NCI-H526 (cell line): ENCODE measurements around the gene ITIH1.
A peak's percentile ranks its signal among the peaks of the same experiment; 100 is the strongest.
"Not testable (repeated sequence)": the region's sequence is repeated elsewhere in the genome, so short reads cannot be mapped to it uniquely, and the experiment has no call there.

Experiments used
- DNase-seq, 2 experiments: peaks; one replicate each; lab custom pipeline; 2025; lab: John Stamatoyannopoulos, UW

The ITIH1 gene

DNA sequence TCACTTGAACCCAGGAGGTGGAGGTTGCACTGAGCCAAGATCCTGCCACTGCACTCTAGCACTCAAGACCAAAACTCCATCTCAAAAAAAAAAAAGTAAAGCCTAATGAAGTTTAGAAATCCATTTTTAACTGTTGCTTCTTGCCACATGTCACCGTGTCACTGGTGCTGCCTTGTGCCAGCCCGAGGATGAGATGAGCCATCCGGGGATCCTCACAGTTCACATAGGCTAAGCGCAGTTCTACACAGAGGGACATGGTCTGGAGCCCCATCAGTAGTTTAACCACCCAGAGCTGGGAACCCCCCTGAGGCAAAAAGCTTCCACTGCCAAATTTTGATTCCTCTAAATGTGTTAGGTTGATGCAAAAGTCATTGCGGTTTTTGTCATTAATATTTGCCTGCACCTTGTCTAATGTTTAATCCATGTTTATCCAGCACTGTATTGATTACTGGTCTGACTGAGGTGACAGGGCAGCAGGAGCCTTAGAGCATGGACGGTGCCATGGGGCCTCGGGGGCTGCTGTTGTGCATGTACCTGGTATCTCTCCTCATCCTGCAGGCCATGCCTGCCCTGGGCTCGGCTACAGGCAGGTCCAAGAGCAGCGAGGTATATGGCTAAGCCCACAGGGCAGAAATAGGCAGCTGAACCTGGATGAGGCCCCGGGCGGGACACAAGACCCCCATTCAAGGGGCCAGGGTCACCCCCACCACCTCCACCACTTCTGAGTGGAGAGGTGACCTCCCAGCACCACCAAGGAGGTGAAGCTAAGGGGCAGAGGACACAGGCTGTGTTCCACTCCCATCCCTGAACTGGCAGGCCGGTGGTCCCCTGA lies at the start of gene ITIH1:
TSS of gene ITIH1 (plus strand) at position 473 of the 832 bp plus-strand sequence. CDS start at position 490, 17 bp downstream.
- DNase-seq: no peak

GRCh38 chr3:52728753-52729152 lies 48.6 kb upstream of the ITIH1 start:
- DNase-seq: not testable (repeated sequence)

DNA sequence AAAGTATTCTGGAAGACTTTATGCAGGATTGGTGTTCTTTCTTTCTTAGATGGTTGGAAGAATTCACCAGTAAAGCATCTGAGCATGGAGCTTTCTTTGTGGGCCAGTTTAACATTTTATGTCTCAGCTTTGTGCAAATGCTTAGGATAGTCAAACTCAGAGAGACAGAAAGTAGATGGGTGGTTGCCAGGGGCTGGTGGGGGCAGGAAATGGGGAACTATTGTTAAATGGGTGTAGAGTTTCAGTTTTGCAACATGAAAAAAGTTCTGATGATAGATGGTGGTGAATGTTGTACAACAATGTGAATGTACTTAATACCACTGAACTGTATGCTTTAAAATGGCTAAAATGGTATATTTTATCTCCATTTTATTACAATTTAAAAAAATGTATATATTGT lies 46.7 kb upstream of the ITIH1 start:
- DNase-seq: no peak

DNA sequence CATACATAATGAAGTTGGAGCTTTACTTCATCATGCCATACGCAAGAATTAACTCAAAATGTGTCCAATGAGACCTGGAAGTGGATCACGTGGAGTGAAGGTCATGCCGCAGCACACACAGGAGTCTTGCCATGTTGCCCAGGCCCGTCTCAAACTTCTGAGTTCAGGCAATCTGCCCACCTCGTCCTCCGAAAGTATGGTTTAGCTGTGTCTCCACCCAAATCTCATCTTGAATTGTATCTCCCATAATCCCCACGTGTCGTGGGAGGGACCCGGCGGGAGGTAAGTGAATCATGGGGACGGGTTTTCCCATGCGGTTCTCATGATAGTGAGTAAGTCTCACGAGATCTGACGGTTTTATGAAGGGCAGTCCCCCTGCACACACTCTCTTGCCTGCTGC lies 45.8 kb upstream of the ITIH1 start:
- DNase-seq: no peak

DNA sequence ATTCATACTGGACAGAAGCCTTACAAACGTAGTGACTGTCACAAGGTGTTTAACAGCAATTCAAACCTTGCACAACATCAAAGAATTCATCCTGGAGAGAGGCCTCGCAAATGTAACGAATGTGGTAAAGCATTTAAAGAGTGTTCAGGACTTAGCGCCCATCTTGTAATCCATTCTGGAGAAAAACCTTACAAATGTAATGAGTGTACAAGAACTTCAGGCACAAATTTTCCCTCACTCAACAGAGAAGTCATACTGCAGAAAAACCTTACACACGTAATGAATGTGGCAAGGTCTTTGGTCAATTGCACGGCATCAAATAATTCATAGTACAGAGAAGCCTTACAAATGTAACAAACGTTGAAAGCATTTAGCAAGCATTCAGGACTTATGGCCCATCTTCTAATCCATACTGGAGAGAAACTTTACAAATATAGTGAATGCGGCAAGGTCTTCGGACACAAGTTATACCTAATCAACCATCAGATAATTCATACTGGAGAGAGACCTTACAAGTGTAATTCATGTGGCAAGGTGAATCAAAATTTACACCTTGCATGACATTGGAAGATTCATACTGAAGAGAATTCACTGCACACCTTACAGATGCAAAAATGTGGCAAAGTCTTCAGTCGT lies 44.0 kb upstream of the ITIH1 start:
- DNase-seq: no peak

DNA sequence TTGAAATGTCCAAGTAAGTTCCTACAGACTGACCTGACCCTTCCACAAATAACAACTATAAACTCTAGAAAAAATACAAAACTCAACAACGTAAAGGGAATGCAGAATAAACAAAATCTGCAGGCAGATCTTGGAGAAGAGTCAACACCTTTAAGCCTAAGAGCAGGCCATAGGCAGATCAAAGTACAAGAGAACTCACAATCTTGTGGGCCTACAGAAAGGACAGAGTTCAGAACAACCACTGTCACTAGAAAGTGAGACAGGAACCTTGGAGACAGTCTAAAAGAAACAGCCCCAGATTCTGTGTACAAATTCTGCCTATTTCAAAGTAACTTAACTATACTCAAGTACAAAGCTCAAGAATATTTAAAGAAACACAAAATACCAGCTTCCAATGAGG lies 37.7 kb upstream of the ITIH1 start:
- no peak for DNase-seq

DNA sequence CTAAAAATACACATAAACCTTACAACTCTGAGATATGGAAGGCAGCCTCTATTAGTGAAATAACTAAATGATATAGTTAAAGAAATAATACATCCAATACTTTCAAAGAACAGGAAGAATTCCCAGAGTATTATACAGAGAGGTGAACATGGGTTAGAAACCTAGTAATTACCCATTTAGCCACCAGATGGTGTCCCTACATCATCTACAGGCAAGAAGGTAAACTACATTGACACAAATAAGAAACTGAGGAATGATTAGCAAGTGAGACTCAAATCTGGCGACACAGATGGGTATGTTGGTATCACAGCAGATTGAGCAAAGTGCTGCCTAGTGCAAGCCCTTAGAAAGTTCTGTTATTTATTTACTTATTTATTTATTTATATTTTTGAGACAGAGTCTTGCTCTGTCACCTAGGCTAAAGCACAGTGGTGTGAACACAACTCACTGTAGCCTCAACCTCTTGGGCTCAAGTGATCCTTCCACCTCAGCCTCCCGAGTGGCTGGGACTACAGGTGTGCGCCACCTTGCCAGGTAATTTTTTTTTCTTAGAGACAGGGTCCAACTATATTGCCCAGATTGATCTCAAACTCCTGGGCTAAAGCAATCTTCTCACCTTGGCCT lies 34.9 kb upstream of the ITIH1 start:
- peak in 1 of 2 experiments; percentile 23 for DNase-seq

- no peak for DNase-seq
Measured at GRCh38 chr3:52743152-52743551, 34.2 kb upstream of the ITIH1 start.

DNA sequence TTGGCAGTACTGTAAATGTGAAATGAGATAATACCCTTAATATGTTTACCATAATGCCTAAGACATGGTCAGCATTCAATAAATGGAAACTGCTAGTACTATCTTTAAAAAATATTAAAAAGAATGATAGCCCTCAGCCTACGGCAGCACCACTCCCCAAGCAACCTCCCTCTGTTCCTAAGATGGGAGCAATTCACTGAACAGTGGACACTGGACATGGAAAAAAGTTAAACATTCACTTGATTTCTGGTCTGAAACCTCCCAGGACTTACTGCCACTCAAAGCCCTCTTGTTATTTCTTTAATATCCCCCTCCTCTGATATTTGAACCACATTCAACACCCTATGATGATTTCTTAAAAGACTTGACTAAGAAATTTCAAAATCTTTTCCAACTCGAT lies 33.7 kb upstream of the ITIH1 start:
- DNase-seq: no peak

DNA sequence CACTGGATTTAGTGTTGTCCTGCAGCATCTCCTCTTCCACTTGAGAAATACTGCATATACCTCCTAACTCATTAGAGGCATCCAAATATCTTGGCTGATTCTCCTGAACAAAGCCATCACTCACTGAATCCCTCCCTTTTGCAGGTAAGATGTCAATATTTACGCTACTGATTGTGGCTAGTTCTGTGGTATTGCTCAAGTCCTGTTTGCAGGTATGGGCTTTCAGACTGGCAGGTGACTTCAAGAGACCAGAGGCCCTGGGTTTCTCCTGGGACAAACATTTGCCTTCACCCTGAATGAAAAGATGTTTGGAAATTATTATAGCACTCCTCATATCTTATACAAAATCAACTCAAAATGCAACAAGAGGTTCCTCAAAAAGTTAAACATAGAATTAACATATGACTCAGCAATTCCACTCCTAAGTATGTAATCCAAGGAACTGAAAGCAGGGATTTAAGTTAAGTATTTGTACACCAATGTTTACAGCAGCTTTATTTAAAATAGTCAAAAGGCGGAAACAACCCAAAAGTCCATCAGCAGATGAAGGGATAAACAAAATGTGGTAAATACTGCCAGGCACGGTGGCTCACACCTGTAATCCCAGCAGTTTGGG lies 25.2 kb upstream of the ITIH1 start:
- DNase-seq: peak in 1 of 2 experiments; percentile 33

- no peak for DNase-seq
Measured at GRCh38 chr3:52754373-52754772, 23.0 kb upstream of the ITIH1 start.

- no peak for DNase-seq
Measured at GRCh38 chr3:52756141-52756540, 21.3 kb upstream of the ITIH1 start.

DNA sequence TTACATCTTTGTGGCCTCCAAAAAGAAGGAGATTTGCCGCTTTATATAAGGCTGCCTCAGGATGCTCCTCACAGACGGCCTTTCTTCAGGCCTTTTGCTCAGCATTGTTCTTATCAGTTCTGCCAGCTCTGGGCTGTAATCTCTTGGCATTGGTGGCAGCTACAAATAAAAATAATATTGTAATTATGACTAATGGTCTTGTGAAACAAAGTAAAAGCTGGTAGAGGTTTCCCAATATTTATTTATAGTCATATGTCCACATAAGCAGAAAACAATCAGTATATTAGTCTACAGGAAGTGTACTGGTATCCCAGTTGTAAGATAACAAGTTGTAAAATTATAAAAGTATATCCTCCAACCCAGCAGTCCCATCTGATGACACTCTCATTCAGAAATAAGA lies 13.9 kb upstream of the ITIH1 start:
- DNase-seq: no peak

GRCh38 chr3:52769786-52770455 lies 7.5 kb upstream of the ITIH1 start:
- DNase-seq: peak in 1 of 2 experiments; percentile 23

DNA sequence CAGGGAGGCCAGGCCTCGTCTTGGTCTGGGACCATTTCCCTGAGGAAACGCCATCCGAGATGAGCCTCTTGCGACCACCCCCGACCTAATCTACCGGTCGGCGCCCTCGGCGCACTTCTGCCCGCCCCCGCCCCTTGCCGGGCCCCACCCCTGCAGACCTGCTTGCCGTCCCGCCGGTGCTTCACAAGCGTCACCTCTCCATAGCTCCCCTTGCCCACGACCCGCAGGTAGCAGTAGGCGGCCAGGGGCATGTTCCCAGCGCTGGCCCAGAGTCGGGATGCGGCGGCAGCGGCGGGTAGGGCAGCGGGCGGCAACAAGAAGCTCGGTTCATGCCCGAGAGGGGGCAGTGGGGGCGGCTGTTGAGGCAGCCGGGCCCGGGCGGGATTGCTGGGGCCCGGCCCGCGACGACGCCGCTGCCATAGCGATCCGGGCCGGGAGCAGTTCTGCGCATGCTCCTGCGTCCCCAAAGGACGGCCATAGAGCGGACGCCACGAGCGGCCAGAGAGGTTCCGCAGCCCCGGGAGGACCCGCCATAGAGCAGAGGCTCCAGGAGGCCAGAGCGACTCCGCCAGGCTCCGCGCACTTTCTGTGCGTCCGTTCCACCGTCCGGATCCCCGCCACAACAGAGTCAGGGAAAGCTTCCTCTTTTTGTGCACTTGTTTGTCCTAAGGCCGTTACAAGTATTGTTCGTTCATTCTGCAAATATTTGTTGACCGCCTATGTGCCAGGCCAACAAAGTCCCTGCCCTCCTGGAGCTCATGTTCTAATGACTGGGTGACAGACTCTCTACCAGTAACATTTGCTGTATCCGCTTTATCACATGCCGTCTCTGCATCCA lies 6.7 kb upstream of the ITIH1 start, which contains the start of gene NEK4:
TSS of gene NEK4 (minus strand) at position 445 of the 838 bp plus-strand sequence. CDS start at position 251, 194 bp downstream.
- DNase-seq: peak; percentile 76 to 95

- no peak for DNase-seq
Measured at GRCh38 chr3:52771334-52771681, 6.1 kb upstream of the ITIH1 start.

GRCh38 chr3:52771702-52772101 lies 5.7 kb upstream of the ITIH1 start:
- no peak for DNase-seq

DNA sequence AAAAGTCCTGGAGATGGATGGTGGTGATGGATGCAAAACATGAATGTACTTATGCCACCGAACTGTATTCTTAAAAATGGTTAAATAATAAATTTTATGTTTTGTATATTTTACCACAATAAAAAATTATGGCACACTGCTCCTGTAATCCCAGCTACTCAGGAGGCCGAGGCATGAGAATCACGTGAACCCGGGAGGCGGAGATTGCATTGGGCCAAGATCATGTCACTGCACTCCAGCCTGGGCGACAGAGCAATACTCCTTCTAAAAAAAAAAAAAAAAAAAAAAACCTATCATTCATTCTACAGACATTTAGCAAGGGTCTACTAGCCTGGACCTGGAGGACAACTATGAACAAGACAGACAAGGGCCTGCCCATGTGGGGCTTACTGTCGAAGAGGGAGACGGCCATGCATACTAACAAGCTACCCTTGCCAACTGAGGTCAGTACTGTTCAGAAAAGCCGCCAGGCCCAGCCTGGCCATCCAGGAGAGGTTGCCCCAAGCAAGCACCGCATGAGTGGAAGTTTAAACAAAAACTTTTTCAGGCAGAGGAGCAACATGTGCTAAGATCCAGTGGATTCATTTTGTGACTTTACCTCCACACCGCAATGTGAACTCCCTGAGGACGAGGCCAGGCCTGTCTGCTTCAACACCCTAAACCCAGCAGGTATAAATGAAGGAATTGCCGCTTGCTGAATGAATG lies 3.9 kb upstream of the ITIH1 start:
- no peak for DNase-seq

DNA sequence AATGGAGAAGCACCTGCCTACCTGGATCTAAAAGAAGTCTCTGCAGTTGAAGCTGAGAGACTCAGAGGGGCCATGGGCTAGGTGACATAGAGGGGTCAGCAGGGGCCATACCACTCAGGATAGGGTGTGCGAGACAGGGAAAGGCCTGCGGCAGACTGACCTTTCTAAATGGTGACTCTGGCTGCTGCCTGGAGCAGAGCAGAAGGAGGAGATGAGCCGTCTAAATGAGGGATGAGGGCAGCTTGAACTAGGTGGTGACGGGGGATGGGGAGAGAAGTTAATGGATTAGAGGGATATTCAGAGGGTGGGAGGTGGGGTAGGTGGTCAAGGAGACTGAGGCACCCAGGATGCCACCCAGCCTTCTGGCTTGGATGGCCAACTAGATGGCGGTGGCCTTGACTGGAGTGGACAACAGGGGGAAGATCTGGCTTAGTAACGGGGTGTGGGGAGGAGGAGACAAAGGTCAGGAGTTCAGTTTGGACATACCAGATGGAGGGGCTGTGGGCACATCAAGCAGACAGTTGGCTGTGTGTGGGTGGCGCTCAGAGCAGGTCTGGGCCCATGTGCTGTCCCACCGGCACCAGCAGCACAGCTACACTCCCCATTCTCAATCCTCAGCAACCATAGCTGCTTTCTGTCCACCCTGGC lies 3.2 kb upstream of the ITIH1 start:
- no peak for DNase-seq
